Neuronal stem cell (in vitro differentiated cells): ENCODE measurements around the gene TXNIP.

Source experiments
- DNase-seq: peaks from one replicate; pipeline ENCODE4 v3.0.0-alpha.2; 2013; ENCODE audit warnings: low spot score
- H2AFZ ChIP-seq: one replicate; pipeline ENCODE4 v1.6.1; 2013; ENCODE audit warnings: mild to moderate bottlenecking, low read length, inconsistent platforms
- H2AK5ac ChIP-seq: 2 replicates; pipeline ENCODE4 v1.6.1; 2013; ENCODE audit warnings: low read depth, mild to moderate bottlenecking, inconsistent platforms, low read length, moderate library complexity, mixed read lengths
- H2BK120ac ChIP-seq: 2 replicates; pipeline ENCODE4 v1.6.1; 2013; ENCODE audit warnings: low read depth, mild to moderate bottlenecking, inconsistent platforms, low read length, moderate library complexity, mixed read lengths
- H2BK12ac ChIP-seq: one replicate; pipeline ENCODE4 v1.6.1; 2013; ENCODE audit warnings: low read length, inconsistent platforms
- H2BK15ac ChIP-seq: 2 replicates; pipeline ENCODE4 v1.6.1; 2013; ENCODE audit warnings: mild to moderate bottlenecking, low read length, inconsistent platforms, mixed read lengths
- H2BK5ac ChIP-seq: one replicate; pipeline ENCODE4 v1.6.1; 2013; ENCODE audit warnings: inconsistent platforms, mild to moderate bottlenecking, low read length, moderate library complexity
- H3K14ac ChIP-seq: one replicate; pipeline ENCODE4 v1.6.1; 2013; ENCODE audit warnings: low read length, inconsistent platforms
- H3K18ac ChIP-seq: 2 replicates; pipeline ENCODE4 v1.6.1; 2013; ENCODE audit warnings: low read length, inconsistent platforms
- H3K23ac ChIP-seq: 2 replicates; pipeline ENCODE4 v1.6.1; 2013; ENCODE audit warnings: low read depth, mild to moderate bottlenecking, mixed read lengths, low read length, inconsistent platforms; ENCODE audit not compliant: poor library complexity
- H3K27ac ChIP-seq: replicated peaks from 3 replicates; pipeline ENCODE4 v1.5.1; 2013; ENCODE audit warnings: low read length, inconsistent platforms
- H3K27me3 ChIP-seq, 3 experiments: 2 replicates each; pipeline ENCODE4 v1.6.1; 2013; ENCODE audit warnings: low read length in 3 of 3, mild to moderate bottlenecking in 2 of 3, inconsistent platforms in 1 of 3, low read depth in 1 of 3, mixed read lengths in 1 of 3, moderate library complexity in 1 of 3; ENCODE audit not compliant: control insufficient read depth in 3 of 3, insufficient read depth in 3 of 3
- H3K36me3 ChIP-seq, 2 donors: replicated peaks in 1 of 2; 2 replicates each; pipeline ENCODE4 v1.6.1; 2013; ENCODE audit warnings: low read length in 2 of 2; ENCODE audit not compliant: control insufficient read depth in 2 of 2, insufficient read depth in 2 of 2
- H3K4ac ChIP-seq: 2 replicates; pipeline ENCODE4 v1.6.1; 2013; ENCODE audit warnings: inconsistent platforms, mild to moderate bottlenecking, low read length, moderate library complexity
- H3K4me1 ChIP-seq, 2 donors: 1 replicate in 1 of 2; 2 replicates in 1 of 2; pipeline ENCODE4 v1.6.1; 2013; ENCODE audit warnings: low read length in 2 of 2, low read depth in 1 of 2; ENCODE audit not compliant: control insufficient read depth in 2 of 2, insufficient read depth in 1 of 2
- H3K4me2 ChIP-seq: one replicate; pipeline ENCODE4 v1.6.1; 2013; ENCODE audit warnings: mild to moderate bottlenecking, low read length, inconsistent platforms; ENCODE audit not compliant: insufficient read depth, poor library complexity, severe bottlenecking
- H3K4me3 ChIP-seq, 2 donors: 2 replicates each; pipeline ENCODE4 v1.5.1; 2013; ENCODE audit warnings: low read length in 2 of 2, mild to moderate bottlenecking in 2 of 2, inconsistent platforms in 1 of 2, moderate library complexity in 1 of 2
- H3K79me1 ChIP-seq: one replicate; pipeline ENCODE4 v1.6.1; 2013; ENCODE audit warnings: low read depth, mild to moderate bottlenecking, inconsistent platforms, low read length, moderate library complexity
- H3K9ac ChIP-seq: one replicate; pipeline ENCODE4 v1.6.1; 2013; ENCODE audit warnings: mild to moderate bottlenecking, low read depth, low read length, inconsistent platforms; ENCODE audit not compliant: poor library complexity
- H3K9me3 ChIP-seq, 2 donors: replicated peaks in 1 of 2; 2 replicates each; pipeline versions ENCODE3 to v1.6.1; 2013; ENCODE audit warnings: low read length in 2 of 2, mild to moderate bottlenecking in 2 of 2, inconsistent platforms in 1 of 2, low read depth in 1 of 2, mixed read lengths in 1 of 2, moderate library complexity in 1 of 2; ENCODE audit not compliant: control insufficient read depth in 2 of 2, insufficient read depth in 1 of 2
- H4K8ac ChIP-seq: one replicate; pipeline ENCODE4 v1.6.1; 2013; ENCODE audit warnings: low read depth, mild to moderate bottlenecking, inconsistent platforms, low read length, moderate library complexity
- H4K91ac ChIP-seq: one replicate; pipeline ENCODE4 v1.6.1; 2013; ENCODE audit warnings: low read length, low read depth, mild to moderate bottlenecking, inconsistent platforms; ENCODE audit not compliant: poor library complexity
- WGBS, 2 donors: extraction: QIAGEN DNeasy Blood & Tissue Kit; methylation state at CpG; one replicate each; pipeline ENCODE4 v1.1.7; 2013; ENCODE audit warnings: missing lambda C conversion rate in 2 of 2, mixed read lengths in 1 of 2; ENCODE audit not compliant: insufficient read length in 2 of 2, insufficient replicate concordance in 1 of 2; ENCODE audit errors: extremely low coverage in 2 of 2; 5-methylcytosine and 5-hydroxymethylcytosine counted together

The TXNIP gene

GRCh38 chr1:146021622-146022402, 25.4 kb upstream of the TXNIP start, which contains the start of gene HJV:
Gene HJV (minus strand): TSS chr1:146021735. CDS start chr1:146020231, 1,504 bp downstream.
- peaks cover 0 to 61% (median 26%) of the 10 kb centered on the region in 3 experiments for H3K27me3 ChIP-seq
- WGBS, 2 donors = 100% methylated on average over 1 of the region's 5 CpGs; no CpG with 5 or more reads in 1 of the 2 donors

GRCh38 chr1:146021050-146021445, 24.7 kb upstream of the TXNIP start:
- no peak overlapping the region for H2BK12ac ChIP-seq
- no peak overlapping the region for H4K91ac ChIP-seq
- no peak overlapping the region for H2BK120ac ChIP-seq
- no peak overlapping the region for H2BK5ac ChIP-seq
- no peak overlapping the region for H3K4me3 ChIP-seq
- WGBS, 2 donors = no CpG with 5 or more reads among the region's 1 CpG
- H3K4ac ChIP-seq = no peak overlapping the region
- no peaks in the 10 kb centered on the region for H3K79me1 ChIP-seq
- H3K27me3 ChIP-seq = peaks cover 0 to 66% (median 26%) of the 10 kb centered on the region in 3 experiments
- H3K27ac ChIP-seq = no peak overlapping the region
- H3K14ac ChIP-seq = no peak overlapping the region
- H4K8ac ChIP-seq = no peak overlapping the region
- H3K9me3 ChIP-seq = peaks cover 4 to 12% of the 10 kb centered on the region in 2 donors
- no peak overlapping the region for H2AFZ ChIP-seq
- no peak overlapping the region for H2BK15ac ChIP-seq
- no peak for DNase-seq
- no peak overlapping the region for H3K4me2 ChIP-seq
- no peak overlapping the region for H3K23ac ChIP-seq
- H3K36me3 ChIP-seq = no peaks in the 10 kb centered on the region
- H3K4me1 ChIP-seq = peaks cover 0 to 2% of the 10 kb centered on the region in 2 donors
- no peak overlapping the region for H3K18ac ChIP-seq
- no peak overlapping the region for H3K9ac ChIP-seq
- H2AK5ac ChIP-seq = no peak overlapping the region

More at GRCh38 chr1:146021622-146022402, 25.4 kb upstream of the TXNIP start, which contains the start of gene HJV:
- no peak for DNase-seq
- H3K4me3 ChIP-seq = no peak within 1 kb of the TSS
- no peak within 1 kb of the TSS for H3K4me2 ChIP-seq
- no peak within 1 kb of the TSS for H2BK5ac ChIP-seq
- H3K9me3 ChIP-seq = peaks cover 4 to 12% of the 10 kb centered on the region in 2 donors
- no peaks in the 10 kb centered on the region for H3K36me3 ChIP-seq
- no peak within 1 kb of the TSS for H3K4ac ChIP-seq
- H2BK120ac ChIP-seq = no peak within 1 kb of the TSS
- no peaks in the 10 kb centered on the region for H3K79me1 ChIP-seq
- H3K23ac ChIP-seq = no peak within 1 kb of the TSS
- H2AK5ac ChIP-seq = no peak within 1 kb of the TSS
- H4K8ac ChIP-seq = no peak within 1 kb of the TSS
- H3K4me1 ChIP-seq = peaks cover 0 to 2% of the 10 kb centered on the region in 2 donors
- no peak within 1 kb of the TSS for H2BK15ac ChIP-seq
- H2AFZ ChIP-seq = no peak within 1 kb of the TSS
- no peak within 1 kb of the TSS for H3K27ac ChIP-seq
- H2BK12ac ChIP-seq = no peak within 1 kb of the TSS
- H4K91ac ChIP-seq = no peak within 1 kb of the TSS
- H3K14ac ChIP-seq = no peak within 1 kb of the TSS
- H3K18ac ChIP-seq = no peak within 1 kb of the TSS
- no peak within 1 kb of the TSS for H3K9ac ChIP-seq

- peaks cover 4 to 12% of the 10 kb centered on the region in 2 donors for H3K9me3 ChIP-seq
- no peak overlapping the region for H4K8ac ChIP-seq
- H3K27me3 ChIP-seq = peaks cover 0 to 65% (median 26%) of the 10 kb centered on the region in 3 experiments
- no peak overlapping the region for H2BK5ac ChIP-seq
- no peak overlapping the region for H3K23ac ChIP-seq
- H3K79me1 ChIP-seq = no peaks in the 10 kb centered on the region
- no peak for DNase-seq
- no peak overlapping the region for H2BK12ac ChIP-seq
- no peak overlapping the region for H2BK15ac ChIP-seq
- no peak overlapping the region for H3K18ac ChIP-seq
- WGBS, 2 donors = no CpG with 5 or more reads among the region's 4 CpGs
- no peak overlapping the region for H3K27ac ChIP-seq
- no peaks in the 10 kb centered on the region for H3K36me3 ChIP-seq
- H3K4me2 ChIP-seq = no peak overlapping the region
- no peak overlapping the region for H2BK120ac ChIP-seq
- peaks cover 0 to 2% of the 10 kb centered on the region in 2 donors for H3K4me1 ChIP-seq
- H3K14ac ChIP-seq = no peak overlapping the region
- H3K4ac ChIP-seq = no peak overlapping the region
- H2AK5ac ChIP-seq = no peak overlapping the region
- H3K4me3 ChIP-seq = no peak overlapping the region
- no peak overlapping the region for H2AFZ ChIP-seq
- H4K91ac ChIP-seq = no peak overlapping the region
- H3K9ac ChIP-seq = no peak overlapping the region
Observed at GRCh38 chr1:146020058-146021049, 24.0 kb upstream of the TXNIP start.
